GM18499 (cell line): ENCODE results near the gene ELOA.
"Not testable (repeated sequence)": the region's sequence is repeated elsewhere in the genome, so short reads cannot be mapped to it uniquely, and the experiment has no call there.

ENCODE experiments used
- ATAC-seq: cut with Tn5 transposase; IDR thresholded peaks from one replicate; pipeline ENCODE4 v1.9.1; 2021; ENCODE audit warnings: moderate number of reproducible peaks; ENCODE audit not compliant: insufficient read depth, unreplicated experiment

ELOA gene

GRCh38 chr1:23777979-23778814 is 34.9 kb downstream of the ELOA start, which contains the start of gene PITHD1:
Gene PITHD1, plus strand, starts transcription at chr1:23778418. Its CDS starts 98 bp downstream, at chr1:23778516.
- ATAC-seq, result no peak

DNA sequence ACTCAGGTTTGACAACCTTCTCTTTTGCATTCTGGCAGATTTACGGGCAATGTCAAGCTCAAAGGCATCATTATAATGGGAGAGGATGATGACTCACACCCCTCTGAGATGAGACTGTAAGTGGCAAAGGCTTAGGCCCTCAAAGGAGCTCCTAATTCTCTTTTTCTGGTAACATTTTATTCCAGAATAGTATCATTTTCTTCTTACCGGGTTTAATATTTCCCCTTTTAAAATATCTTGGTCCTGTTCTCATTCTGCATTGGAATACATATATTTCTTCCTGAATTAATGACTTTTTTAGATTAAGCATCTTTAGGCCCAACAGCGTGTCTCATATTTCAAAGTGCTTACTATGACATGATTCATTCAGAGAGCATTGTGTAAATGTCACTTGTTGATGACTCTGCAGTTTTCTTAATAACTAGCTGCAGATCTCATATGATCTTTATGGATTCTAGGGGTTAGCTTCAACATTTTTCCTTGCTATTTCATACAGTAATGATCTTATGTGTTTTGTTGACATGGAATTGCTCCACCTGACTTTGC is 36.6 kb downstream of the ELOA start:
- no peak for ATAC-seq

DNA sequence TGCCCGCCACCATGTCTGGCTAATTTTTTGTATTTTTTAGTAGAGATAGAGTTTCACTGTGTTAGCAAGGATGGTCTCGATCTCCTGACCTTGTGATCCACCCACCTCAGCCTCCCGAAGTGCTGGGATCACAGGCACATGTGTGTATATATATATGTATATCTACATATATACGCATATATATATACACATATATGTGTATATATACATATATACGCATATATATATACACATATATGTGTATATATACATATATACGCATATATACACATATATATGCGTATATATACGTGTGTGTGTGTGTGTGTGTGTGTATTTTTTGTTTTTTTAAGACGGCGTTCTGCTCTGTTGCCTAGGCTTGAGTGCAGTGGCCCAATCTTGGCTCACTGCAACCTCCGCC is 39.9 kb downstream of the ELOA start:
- ATAC-seq, result not testable (repeated sequence)

- no peak for ATAC-seq
These were observed 41.6 kb downstream of the ELOA start for GRCh38 chr1:23784846-23785245.

DNA sequence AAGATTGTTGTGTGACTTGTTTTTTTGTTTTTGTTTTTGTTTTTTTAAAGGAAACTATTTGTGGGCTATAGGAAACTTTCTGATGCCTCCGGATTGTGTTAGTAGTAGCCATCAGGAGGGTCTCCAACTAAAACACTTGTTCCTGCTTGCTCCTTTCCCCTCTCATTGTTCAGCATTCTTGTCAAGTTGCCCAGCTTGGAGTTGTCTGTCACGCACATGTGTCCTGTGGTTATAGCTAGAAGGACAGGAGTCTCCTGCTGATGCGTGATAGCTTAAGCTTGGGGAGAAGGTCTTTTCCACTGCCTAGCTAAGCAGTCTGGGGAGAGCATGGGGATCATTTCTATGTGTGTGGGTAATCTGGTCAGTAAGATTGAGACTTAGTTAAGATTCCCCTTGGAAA is 44.4 kb downstream of the ELOA start:
- ATAC-seq, result no peak

DNA sequence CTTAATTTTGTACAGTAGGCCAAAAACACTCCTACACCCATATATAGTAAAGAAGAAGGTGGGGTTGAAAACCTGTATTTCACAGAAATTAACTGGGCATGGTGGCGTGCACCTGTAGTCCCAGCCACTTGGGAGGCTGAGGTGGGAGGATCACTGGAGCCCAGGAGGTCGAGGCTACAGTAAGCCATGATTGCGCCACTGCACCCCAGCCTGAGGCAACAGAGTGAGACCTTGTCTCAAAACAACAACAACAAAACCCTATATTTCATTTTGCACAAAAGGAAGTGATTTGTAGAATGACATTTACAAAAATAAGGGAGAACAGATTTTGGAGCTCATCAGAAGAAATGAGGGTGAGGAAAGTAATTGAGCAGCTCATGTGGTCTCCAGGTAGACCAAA is 45.4 kb downstream of the ELOA start:
- no peak for ATAC-seq

DNA sequence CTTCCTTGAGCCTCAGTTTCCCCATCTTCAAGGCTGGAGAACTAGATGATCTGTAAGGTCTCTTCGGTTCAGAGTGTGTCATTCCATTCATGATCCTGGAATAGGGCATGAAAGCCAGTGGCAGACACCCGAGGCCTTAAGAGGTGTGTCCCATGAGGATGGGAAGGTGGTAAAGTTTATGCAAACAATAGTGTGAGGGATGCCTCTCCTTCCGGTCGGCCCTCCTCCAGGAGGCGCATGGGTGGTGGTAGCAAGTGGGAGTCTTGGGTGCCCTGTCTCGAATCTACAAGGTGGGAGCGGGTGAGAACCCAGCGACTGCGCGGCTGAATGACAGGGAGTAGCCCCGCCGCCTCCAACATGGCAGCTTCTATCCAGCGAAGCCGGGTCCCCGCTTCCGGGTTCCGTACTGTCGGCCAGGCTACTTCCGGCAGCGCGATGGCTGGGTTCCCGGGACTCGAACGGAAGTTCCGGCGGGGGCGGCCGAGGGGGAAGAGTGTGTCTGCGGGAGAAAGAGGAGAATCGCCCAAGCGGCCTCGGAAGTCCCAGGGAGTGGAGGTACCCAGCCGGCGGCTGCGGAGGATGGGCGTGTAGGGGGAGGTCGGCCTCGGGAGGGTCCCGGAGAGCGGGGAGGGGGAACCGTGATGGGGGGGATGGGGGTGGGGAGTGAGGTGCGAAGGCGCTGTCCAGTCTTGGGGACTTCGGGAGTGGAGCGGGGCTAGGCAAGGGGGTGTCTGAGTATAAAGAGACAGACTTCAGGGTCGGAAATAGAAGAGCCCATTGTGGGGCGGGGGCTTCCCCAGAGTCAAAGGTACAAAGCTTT is 47.6 kb downstream of the ELOA start, which contains the start of gene LYPLA2:
TSS of gene LYPLA2 (plus strand) at position 450 of the 820 bp plus-strand sequence. CDS start 1,538 bp downstream, outside the sequence.
- ATAC-seq, result peak; percentile 49

DNA sequence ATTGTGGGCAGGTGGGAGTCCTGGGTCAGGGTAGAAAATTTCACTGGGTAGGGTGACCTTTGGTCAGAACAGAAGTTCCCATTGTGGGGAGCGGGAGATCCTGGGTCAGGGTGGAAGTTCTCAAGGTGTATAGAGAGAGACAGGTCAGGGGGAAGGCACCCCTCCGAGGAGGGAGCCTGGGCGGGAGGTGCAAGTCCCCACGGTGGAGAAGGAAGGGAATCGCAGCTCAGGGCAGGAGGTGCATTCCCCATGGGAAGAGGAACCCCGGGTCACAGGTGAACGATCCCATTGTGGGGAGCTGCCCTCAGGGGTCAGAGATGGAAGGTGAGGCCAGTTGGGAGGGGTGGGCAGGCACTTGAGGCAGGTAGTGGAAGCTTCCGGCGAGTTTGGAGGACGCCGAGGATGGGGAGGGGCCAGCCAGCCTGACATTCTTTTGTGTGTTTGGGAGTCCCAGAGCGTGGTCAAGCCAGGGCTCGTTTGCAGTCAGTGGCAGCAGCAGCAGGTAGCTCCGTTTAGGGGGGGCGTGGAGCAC is 48.3 kb downstream of the ELOA start:
- ATAC-seq, result no peak

- no peak for ATAC-seq
These were observed 49.1 kb downstream of the ELOA start for GRCh38 chr1:23792151-23792945.

DNA sequence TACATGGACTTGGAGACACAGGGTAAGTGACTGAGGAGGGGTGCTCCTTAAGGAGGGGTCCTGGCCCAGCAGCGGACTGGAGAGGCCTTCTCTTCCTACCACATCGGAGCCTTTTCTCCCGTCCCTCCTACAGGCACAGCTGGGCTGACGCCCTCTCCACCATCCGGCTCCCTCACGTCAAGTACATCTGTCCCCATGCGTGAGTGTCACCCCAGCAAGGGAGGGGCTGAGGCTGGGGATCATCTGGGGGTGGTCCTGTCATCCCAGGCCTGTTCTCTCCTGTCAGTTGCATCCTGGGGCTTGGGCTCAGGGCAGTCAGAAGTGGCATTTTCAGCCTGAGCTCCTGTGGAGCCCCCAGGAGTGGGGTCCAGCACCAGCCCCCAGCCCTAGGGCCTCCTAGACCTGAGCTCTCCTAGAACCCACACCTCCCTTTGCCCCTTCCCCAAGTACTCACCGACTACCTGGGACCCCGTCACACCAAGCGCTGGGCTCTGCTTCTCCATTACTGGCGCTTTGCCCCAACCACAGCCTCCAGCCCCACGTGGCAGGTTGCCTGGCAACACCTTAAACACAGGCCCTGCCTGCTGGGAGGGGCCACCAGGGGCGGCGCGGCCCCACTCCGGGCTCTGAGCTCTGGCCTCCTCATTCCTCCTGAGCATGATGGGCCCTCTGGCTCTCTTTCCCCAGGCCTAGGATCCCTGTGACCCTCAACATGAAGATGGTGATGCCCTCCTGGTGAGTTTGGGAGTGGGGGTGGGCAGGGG is 49.9 kb downstream of the ELOA start:
- no peak for ATAC-seq

DNA sequence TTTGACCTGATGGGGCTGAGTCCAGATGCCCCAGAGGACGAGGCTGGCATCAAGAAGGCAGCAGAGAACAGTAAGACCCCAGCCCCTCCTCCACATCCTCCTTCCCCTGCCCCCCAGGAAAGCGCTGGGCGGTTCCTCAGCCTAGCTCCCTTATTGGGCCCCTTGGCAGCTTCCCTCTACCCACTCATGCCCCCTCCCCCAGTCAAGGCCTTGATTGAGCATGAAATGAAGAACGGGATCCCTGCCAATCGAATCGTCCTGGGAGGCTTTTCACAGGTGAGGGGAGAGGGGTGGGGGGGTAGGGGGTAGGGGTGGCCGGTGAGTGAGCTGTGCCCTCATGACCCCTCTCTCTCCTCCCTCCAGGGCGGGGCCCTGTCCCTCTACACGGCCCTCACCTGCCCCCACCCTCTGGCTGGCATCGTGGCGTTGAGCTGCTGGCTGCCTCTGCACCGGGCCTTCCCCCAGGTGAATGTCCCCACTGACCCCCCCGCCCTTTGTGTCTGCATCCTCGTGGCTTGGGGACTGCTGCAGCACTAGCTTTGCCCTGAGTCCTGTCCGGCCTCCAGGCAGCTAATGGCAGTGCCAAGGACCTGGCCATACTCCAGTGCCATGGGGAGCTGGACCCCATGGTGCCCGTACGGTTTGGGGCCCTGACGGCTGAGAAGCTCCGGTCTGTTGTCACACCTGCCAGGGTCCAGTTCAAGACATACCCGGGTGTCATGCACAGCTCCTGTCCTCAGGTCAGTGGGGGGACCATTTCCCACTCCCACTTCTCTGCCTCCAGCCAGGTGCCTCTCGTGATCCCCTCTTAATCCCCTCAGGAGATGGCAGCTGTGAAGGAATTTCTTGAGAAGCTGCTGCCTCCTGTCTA is 50.8 kb downstream of the ELOA start:
- no peak for ATAC-seq

DNA sequence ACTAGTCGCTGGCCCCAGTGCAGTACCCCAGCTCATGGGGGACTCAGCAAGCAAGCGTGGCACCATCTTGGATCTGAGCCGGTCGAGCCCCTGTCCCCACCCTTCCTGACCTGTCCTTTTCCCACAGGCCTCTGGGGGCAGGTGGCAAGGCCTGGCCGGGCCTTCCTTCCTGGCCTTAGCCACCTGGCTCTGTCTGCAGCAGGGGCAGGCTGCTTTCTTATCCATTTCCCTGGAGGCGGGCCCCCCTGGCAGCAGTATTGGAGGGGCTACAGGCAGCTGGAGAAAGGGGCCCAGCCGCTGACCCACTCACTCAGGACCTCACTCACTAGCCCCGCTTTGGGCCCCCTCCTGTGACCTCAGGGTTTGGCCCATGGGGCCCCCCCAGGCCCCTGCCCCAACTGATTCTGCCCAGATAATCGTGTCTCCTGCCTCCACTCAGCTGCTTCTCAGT is 51.5 kb downstream of the ELOA start:
- not testable (repeated sequence) for ATAC-seq

DNA sequence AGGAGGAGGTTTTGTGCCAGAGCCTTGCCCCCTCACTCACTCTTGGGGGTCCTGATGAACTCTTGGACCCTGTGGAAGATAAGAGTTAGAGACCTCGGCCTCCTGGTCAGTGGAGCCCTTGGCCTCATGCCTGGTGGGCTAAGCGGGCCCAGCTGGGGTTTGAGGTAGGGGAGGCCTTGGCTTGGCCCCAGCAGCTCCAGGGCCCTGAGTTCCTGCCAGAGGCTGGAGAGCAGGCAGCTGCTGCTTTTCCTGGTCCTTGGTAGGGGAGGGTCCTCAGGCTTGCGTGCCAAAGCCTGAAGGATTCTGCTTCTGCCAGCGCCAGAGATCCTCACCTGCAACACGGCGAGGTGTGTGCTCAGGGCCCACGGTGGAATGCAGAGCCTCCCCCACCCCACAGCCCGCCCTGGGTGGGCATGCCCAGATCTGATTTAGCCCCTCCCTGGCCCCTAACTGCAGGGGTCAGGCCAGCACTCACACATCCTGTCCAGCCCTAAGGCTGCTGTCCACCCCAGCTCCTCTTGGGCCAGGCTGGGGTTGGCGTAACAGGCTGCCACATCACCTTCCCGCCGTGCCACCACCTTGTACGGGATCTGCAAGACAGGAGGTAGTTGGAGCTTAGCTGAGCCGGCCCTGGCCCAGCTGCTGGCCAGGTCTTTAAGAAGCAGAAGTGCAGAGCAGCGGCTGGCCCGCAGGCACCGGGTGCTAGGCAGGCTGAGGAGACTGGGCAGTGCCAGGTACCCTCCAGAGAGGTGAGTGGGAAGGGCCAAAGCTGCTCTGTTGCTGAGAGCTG is 52.6 kb downstream of the ELOA start:
- no peak for ATAC-seq

GRCh38 chr1:23796466-23797271 is 53.4 kb downstream of the ELOA start:
- ATAC-seq, result no peak

GRCh38 chr1:23797478-23798448 is 54.5 kb downstream of the ELOA start:
- no peak for ATAC-seq
